ENCODE data around the gene TRIM72.

DNA sequence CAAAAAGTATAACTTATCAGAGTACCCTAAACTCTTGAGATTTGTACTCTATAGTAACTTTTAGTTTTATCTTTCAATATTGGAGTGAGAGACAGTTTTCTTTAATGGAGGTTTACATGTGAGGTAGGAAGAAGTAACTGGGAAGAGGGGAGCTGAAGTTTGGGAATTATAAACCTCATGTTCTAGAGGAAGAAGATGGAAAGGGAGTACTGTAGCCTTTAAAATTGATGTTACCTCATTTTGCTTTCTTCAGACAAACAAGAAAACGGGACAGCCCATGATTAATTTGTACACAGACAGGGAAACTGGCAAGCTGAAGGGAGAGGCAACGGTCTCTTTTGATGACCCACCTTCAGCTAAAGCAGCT lies 24.5 kb upstream of the TRIM72 start:
- TF ChIP-seq POLR2A (IDR thresholded peaks at IDR 0.05): no peak
- TF ChIP-seq, protein P1, sequence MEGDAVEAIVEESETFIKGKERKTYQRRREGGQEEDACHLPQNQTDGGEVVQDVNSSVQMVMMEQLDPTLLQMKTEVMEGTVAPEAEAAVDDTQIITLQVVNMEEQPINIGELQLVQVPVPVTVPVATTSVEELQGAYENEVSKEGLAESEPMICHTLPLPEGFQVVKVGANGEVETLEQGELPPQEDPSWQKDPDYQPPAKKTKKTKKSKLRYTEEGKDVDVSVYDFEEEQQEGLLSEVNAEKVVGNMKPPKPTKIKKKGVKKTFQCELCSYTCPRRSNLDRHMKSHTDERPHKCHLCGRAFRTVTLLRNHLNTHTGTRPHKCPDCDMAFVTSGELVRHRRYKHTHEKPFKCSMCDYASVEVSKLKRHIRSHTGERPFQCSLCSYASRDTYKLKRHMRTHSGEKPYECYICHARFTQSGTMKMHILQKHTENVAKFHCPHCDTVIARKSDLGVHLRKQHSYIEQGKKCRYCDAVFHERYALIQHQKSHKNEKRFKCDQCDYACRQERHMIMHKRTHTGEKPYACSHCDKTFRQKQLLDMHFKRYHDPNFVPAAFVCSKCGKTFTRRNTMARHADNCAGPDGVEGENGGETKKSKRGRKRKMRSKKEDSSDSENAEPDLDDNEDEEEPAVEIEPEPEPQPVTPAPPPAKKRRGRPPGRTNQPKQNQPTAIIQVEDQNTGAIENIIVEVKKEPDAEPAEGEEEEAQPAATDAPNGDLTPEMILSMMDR (IDR thresholded peaks at IDR 0.05): no peak
- no peak for TF ChIP-seq EP300 (IDR thresholded peaks at IDR 0.05)
- TF ChIP-seq POLR2AphosphoS5 (IDR thresholded peaks at IDR 0.05): no peak
